GM19099 (cell line): ENCODE results near the gene RNPS1.

Source experiments
- POLR2A ChIP-seq: IDR thresholded peaks from 3 replicates; pipeline ENCODE4 v1.6.1; 2011; ENCODE audit warnings: low read depth; ENCODE audit not compliant: insufficient read length; ENCODE audit errors: extremely low read depth

The RNPS1 gene

GRCh38 chr16:2287916-2288547 is 20.1 kb upstream of the RNPS1 start:
- no peak for TF ChIP-seq POLR2A

DNA sequence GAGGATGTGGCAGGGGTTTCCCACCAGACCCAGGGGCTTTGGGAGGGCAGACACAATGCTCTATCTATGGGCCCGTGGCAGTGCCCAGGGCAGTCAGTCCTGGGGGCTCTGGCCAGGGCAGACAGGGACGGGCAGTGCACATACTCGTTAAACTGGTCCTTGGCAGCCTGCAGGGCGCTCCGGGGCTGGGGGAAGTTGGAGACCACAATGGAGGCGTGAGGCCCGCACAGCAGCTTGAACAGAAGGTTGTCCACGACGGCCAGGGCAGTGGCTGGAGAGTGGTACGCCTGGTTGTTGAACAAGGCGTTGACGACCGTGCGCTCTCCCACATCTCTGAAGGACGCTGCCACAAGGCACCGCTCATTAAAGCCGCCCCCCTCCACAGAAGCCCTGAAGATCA is 18.6 kb upstream of the RNPS1 start:
- no peak for TF ChIP-seq POLR2A

DNA sequence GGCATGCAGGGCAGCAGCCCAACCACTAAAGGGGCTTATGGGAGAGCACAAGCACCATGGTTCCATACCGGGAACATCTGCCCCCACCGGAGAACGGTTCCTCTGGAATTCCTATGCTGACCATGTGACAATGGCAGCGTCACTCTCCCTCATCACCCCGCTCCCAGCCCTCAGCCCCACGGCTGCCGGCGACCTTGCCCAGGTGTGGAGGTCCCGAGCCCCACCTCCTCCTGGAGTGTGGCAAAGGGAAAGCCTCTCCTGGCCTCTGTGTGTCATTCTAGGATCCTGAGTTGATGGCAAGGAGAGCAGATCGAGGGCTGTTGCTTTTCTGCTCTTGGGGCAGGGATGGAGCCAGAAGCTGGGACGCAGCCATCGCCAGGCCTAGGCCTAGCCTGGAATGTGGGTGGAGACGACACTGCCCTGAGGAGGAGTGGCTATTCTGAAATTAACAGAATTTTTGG is 17.8 kb upstream of the RNPS1 start:
- no peak for TF ChIP-seq POLR2A

GRCh38 chr16:2284797-2285576 is 17.1 kb upstream of the RNPS1 start:
- no peak for TF ChIP-seq POLR2A

DNA sequence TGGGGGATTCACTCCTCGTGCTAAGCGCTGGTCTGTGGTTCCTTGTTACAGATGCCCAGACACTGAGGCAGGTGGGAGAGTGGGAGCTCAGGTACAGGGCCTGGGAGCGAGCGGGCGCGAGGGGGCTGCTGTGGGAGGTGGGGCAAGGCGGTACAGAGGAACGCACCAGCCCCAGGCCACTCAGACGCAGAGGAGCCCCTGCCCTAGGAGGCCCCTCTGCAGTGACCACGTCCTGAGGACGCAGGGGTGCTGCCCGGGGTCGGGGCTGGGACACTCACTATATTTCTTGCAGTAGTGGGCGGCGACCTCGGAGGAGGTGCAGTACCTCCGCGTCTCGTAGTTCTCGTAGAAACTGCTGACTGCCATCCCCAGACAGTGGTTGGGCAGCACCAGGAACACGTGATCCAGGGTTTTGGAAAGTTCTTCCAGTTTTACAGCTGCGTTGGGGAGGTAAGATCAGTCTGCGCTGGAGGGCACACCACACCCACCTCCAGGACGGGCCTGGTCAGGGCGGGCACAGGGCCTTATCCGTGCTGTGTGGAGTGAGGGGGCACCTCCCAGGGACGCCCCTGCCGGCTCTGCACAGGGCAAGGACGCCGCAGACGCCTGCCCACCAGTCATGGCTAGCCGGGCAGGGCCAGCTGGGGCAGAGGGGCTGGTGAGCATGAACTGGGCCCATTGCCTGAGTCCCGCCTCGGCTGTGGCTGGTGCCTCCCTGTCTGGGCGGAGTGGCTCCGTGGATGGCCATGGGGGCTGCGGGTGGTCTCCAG is 16.3 kb upstream of the RNPS1 start:
- no peak for TF ChIP-seq POLR2A

DNA sequence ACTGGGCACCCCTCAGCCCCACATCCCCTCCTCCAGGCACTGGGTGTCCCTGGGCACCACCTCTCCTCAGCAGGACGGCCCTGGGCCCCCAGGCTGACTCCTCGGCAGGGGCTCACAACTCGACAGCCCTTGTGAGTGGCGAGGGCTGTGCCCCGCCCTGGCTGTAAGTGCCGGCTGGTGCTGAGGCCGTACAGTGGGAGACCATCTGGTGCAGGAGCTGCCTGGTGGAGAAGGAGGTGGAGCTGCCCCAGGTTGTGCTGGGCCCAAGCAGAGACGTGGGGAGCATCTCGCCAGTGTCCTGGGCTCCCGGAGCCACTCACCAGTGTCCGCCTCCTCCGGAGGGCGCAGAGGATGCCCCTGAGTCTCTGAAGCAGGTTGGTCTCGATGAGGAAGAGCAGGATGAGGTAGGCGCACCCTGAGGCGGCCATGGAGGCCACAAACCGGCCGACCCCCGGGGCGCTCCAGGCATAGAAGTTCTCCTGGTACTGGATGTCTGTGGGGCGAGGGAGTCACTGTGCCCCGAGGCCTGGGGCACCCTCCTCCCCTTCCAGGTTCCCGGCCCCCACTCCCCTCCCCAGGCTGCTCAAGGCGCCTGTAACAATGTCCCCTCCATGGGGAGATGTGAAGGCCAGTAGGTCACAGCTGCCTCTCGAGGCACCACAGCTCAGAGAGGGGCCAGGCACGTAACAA is 15.1 kb upstream of the RNPS1 start:
- TF ChIP-seq POLR2A: no peak

DNA sequence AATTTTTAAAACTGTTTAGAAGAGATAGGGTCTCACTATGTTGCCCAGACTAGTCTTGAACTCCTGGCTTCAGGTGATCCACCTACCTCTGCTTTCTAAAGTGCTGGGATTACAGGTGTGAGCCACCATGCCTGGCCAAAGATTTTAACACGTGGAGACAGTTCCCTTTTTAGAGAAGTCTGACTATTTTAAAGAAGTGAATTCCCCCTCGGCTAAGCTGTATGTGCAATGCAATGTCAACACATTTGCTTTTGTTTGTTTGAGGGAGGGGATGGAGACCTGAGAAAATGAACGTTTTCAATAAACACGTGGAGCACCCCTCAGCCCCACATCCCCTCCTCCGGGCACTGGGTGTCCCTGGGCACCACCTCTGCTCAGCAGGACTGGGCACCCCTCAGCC is 14.3 kb upstream of the RNPS1 start:
- no peak for TF ChIP-seq POLR2A

DNA sequence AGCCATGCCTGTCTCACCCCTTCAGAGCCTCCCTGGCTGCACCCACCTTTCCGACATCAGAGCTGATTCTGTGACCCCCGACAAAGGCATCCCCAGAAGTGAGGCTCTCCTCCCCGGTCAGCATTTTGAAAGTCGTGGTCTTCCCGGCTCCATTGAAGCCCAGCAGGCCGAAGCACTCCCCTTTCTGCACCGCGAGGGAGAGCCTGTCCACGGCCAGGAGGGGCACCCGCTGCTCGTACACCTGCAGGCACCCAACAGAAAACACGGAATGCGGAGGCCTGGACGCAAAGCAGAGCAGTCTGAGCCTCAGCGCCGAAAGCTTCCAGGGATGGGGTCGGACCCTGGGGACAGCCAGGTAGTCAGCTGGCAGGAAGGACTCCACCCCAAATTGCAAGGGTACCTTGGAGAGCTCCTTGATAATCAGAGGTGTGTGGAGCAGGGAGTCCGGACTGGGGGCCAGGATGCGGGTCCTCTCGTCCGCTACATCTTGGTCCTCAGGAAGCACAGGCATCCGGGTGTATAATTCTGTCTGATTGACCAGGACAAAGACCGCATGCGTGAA is 13.1 kb upstream of the RNPS1 start:
- no peak for TF ChIP-seq POLR2A

- TF ChIP-seq POLR2A: no peak
These were observed 12.5 kb upstream of the RNPS1 start for GRCh38 chr16:2280461-2280860.

DNA sequence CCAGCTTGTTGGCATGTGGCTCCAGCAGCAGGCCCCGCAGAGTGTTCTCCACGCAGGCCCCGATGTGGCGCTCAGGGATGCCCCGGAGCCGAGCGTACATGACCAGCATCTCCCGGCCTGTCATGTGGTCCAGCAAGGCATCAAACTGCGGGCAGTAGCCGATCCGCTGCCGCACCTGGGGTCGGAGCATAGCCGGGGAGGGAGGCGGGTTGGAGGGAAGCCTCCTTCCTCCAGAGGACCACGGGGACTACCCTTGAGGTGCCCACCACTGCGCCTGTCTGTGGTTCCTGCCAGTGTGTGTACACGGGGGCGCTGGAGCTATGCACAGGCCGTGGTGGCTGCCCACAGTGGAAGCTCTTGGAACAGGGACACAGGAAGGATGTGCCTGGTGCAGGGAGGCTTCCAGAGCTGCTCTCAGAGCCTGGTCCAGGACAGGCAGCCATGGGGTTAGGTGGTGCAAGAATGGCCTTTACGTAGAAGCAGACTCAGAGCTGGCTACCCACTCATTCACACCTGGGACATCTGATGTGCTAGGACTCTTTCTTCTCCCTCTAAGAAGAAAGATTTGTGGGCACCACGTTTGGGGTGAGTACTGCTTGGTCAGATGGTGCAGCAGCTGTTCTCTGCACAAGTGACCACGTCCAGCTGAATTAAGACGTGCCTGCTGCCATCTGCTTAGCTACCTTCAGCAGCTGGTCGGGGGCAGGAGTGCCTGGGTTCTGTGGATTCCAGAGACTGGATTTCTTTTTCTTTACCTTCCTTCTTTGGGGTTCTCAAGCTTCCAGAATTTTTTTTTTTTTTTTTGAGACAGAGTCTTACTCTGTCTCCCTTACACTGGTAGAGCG is 11.3 kb upstream of the RNPS1 start:
- no peak for TF ChIP-seq POLR2A

- no peak for TF ChIP-seq POLR2A
These were observed 10.3 kb upstream of the RNPS1 start for GRCh38 chr16:2278272-2278608.

DNA sequence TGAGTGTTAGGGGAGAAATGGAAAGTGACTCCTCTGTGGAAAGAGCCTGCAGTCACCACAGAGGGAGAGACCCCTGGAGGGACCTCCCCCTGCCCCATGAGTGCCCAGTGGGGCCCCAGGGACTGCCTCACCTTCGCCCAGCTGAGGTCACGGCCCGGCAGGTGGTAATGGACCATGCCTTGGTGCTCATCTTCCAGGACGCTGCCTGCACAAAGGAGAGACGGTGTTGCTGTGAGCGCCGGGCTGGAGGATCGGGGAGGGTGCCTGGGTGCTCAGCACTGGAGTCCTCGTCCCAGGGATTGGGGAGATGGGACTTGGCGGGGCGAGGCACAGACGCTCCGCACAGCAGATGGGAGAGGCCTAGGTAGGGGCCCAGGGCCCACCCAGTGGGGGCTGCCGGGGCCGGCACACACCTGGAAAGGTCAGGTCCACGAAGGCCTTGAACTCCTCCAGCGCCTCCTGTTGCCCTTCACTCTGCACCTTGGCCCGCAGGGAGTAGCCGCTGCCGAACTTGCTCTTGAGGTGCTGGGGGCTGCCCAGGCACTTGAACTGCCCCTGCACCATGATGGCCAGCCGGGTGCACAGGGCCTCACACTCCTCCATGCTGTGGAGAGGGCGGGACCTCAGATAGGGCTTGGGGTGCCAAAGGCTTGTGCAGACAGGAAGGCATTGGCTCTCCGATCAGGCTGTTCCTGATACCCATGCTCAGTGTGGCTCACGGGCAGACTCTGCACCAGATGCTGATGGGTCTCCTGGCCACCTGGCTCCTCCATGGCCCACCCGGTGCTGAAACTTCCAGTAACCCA is 9.7 kb upstream of the RNPS1 start:
- TF ChIP-seq POLR2A: no peak

DNA sequence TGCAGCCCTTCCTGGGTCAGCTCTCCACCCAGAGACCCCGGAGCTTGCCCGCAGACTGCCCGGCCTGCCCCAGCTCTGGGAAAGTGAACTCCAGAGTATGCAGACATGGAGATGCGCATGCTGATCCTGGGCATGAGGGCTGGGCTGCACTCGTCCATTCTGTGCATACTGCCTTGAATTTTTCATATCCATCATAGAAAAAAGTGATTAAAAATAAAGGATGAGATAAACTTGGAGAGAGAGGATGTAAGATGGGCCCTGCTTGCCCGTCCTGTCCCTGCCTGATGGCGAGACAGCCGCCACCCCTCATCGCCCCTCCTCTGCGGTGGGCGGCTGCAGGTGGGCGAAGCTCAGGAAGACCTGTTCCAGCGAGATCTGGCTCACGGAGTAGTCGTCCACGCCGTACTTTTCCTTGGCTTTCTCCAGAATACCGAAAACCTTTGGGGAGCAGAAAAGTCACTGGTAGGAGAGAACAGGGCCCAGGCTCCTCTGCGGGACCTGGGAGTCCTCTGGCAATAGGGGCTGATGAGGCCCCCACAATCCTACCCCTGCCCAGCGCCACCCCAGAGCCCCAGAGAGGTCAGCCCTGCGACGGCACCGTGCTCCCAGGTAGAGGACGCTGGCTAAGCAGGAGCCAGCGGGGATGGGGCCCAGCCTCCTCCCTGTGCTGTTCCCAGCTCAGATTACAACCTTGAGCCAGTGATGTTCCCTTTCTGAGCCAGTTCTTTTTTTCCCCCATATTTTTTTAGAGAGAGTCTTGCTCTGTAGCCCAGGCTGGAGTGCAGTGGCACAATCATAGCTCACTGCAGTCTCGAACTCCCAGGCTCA is 8.7 kb upstream of the RNPS1 start:
- no peak for TF ChIP-seq POLR2A
